HG03103 (cell line): Measurements from ENCODE around the gene LMBR1.
"Not testable (repeated sequence)": the region's sequence is repeated elsewhere in the genome, so short reads cannot be mapped to it uniquely, and the experiment has no call there.

ENCODE experiments used
- ATAC-seq: cut with Tn5 transposase; IDR thresholded peaks from one replicate; pipeline ENCODE4 v1.9.1; 2021; ENCODE audit warnings: low read depth; ENCODE audit not compliant: unreplicated experiment

Gene LMBR1

GRCh38 chr7:156816943-156817572, 75.9 kb downstream of the LMBR1 start:
- no peak for ATAC-seq

GRCh38 chr7:156811706-156812105, 81.3 kb downstream of the LMBR1 start:
- no peak for ATAC-seq

DNA sequence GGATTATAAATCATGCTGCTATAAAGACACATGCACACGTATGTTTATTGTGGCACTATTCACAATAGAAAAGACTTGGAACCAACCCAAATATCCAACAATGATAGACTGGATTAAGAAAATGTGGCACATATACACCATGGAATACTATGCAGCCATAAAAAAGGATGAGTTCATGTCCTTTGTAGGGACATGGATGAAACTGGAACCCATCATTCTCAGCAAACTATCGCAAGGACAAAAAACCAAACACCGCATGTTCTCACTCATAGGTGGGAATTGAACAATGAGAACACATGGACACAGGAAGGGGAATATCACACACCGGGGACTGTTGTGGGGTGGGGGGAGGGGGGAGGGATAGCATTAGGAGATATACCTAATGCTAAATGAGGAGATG, 89.3 kb downstream of the LMBR1 start:
- not testable (repeated sequence) for ATAC-seq

DNA sequence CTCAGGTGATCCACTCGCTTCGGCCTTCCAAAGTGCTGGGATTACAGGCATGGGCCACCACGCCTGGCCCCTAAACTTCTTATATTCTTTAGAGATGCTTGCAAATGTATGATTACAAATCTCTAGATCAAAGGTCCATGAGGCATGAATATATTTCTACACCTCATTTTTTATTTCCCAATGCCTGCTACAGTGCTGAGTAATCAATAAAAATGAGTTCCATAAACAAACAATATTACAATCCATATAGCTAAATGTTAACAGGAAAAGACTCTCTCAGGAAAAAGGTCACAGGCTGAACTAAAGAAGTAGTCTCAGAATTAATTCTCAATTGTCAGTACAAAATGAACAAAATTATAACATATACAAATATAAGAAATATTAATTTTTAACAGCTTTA, 90.8 kb downstream of the LMBR1 start:
- ATAC-seq, result no peak

GRCh38 chr7:156795415-156795814, 97.6 kb downstream of the LMBR1 start:
- ATAC-seq, result no peak

GRCh38 chr7:156793334-156793733, 99.6 kb downstream of the LMBR1 start:
- no peak for ATAC-seq

DNA sequence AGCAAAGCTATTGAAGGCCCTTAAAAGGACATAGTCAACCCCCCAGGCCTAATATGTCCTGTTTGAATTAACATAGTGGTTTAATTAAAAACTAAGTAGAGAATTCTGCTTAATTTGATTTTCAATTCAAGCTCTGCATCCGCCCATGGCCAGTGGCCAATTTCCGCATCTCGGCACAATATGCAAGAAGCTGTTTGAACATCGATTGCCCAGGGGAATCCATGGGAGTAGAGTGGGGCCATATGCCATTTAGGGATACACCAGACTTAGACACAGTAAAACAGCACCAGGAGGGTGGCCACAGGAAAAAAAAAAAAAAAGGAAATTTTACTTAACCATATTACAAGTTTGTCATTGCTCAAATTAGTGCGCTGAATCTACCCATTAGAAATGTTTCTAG, 100.4 kb downstream of the LMBR1 start:
- ATAC-seq, result no peak

DNA sequence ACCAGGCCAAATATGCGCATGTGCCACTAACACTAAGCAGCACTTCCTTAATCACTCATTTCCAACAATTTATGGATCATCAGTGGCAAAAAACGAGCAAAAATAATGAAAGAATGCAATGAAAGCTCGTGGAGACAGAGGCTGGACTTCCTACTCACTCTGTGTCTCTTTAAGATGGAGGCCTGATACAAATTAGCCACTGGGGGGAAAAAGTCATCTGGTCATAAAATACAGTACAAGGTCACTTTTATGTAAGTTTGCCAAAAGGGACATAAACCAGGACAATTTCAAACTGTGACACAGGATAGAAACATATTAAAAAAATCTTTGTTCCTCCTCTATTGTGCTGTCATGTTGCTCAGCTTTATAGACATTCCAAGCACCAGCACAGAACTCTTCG, 101.7 kb downstream of the LMBR1 start:
- no peak for ATAC-seq

- no peak for ATAC-seq
These were observed 102.7 kb downstream of the LMBR1 start for GRCh38 chr7:156790264-156790663.

DNA sequence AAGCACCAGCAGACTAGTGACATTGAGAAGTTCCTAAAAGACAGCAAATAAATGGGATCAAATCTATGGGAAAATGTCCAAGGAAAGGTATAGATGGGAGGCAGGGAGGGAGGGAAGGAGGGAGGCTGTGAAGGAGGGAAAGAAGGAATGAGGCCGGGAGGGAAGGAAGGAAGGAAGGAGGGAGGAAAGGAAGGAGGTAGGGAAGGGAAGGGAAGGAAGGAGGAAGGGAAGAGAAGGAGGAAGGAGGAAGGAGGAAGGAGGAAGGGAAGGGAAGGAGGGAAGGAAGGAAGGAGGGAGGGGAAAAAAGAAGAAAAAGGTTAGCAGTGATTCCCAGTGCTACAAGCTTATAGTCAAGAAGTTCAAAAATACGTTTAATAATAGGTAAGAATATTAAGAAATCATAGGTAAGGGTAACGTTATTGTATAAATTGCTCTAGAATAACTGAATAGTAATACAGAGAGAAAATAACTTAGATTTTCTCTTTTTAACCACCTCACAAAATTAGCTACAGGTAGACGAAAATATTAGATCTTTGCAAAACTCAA, 106.9 kb downstream of the LMBR1 start:
- ATAC-seq, result no peak

GRCh38 chr7:156783864-156784263, 109.1 kb downstream of the LMBR1 start:
- ATAC-seq, result no peak

- no peak for ATAC-seq
These were observed 111.0 kb downstream of the LMBR1 start for GRCh38 chr7:156781972-156782371.

- ATAC-seq, result peak; percentile 94
These were observed 112.1 kb downstream of the LMBR1 start for GRCh38 chr7:156780724-156781455.

- ATAC-seq, result no peak
These were observed 114.3 kb downstream of the LMBR1 start for GRCh38 chr7:156778668-156779067.

- ATAC-seq, result no peak
These were observed 114.8 kb downstream of the LMBR1 start for GRCh38 chr7:156778201-156778600.

GRCh38 chr7:156777364-156778069, 115.5 kb downstream of the LMBR1 start:
- no peak for ATAC-seq

DNA sequence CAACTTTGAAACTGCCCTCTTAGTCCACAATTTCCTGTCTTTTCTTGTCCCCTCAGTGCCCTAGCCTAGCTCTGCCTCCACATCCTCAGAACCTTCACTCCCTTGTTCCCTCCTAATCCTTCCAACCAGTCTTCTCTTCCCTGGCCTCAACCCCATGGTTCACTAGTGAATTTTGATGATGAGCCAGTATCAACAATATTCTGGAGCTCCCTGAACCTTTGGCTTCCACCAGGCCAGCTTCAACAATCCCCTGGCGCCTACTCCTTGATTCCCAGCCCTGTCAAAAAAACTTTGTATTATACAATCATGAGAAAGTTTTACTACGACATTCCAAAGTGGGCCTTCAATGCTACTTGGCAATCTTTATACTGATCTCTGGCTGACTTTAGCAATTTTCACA, 116.5 kb downstream of the LMBR1 start:
- no peak for ATAC-seq

DNA sequence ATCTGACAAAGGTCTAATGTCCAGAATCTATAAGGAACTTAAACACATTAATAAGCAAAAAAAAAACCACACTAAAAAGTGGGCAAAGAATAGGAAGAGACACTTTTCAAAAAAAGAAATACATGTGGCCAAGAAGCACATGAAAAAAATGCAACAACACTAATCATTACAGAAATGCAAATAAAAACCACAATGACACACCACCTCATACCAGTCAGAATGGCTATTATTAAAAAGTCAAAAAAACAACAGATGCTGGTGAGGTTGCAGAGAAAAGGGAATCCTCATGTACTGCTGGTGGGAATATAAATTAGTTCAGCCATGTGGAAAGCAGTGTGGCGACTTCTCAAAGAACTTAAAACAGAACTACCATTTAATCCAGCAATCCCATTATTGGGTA, 119.0 kb downstream of the LMBR1 start:
- no peak for ATAC-seq

- ATAC-seq, result no peak
These were observed 120.3 kb downstream of the LMBR1 start for GRCh38 chr7:156772725-156773124.

DNA sequence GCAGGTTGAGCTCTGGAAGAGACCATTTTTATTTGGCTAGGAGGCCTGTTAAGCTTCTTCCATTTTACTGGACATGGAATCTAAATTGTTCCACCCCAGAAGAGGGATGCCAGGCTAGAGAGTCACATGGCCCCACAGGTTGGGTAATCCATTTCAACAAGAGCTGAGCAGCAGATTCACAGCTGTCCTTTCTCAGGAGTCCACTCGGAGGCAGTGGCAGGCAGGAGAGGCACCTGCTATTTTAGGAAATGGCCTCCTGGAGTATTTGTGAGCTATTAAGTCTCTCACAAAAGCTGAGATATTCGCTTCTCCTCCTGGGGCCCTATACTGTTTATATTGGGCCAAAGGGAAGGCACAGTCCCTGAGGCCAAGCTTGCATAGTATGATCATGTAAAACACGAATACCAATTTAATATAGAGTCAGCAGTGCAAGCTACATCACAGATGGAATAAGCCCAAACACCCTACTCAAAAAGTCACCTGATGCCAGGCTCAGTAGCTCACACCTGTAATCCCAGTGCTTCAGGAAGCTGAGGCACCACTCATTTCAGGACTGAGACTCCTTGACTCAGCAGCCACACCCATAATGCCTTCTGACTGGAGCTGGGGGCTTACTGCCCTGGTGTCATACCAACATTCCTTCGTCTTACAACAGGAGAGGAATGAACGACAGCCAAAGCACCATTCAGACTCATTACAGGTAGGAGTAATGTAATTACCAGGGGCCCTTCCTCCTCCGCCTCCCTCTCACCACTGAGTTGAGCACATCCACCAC, 124.1 kb downstream of the LMBR1 start:
- ATAC-seq, result no peak

DNA sequence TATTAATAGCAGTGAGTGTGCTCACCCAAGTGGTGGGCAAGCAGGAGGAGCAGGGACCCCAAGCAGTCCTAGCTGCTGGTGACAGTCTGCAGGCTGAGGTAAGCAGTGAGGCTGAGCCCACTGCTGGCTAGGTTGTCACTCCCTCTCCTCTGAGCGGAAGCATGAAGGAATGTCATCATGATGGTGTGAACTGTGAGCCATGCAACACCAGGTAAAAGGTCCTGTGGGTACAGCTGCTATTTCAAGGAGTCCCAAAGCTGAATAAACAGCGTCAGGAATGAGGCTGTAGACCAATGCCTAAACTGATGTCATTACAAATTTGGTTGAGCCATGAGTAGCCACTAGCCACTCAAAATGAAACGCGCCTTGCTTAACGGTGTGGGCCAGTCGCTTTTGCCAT, 126.3 kb downstream of the LMBR1 start:
- ATAC-seq, result no peak
